H1 (cell line): ENCODE results near the gene FBLN2. TPM values are rescaled to one million over a fixed set of nuclear protein-coding genes. Genes with fewer than 3 reads are reported as not detected.

Experiments used
- CTCF ChIA-PET: fragments of 300-600 bp; sonication (Branson Sonifier 250); formaldehyde crosslinking; loops from one replicate; lab custom pipeline; 2021; ENCODE audit not compliant: partially characterized antibody; lab: Charles Lee
- POLR2A ChIA-PET: fragments of 300-600 bp; sonication (Branson Sonifier 250); formaldehyde crosslinking; loops from one replicate; lab custom pipeline; 2021; ENCODE audit warnings: inconsistent platforms; ENCODE audit not compliant: partially characterized antibody; lab: Charles Lee
- DNase-seq, 2 experiments: peaks; one replicate each; pipeline versions ENCODE4 v3.0.0 to v3.0.0-alpha.2; 2010 to 2022; ENCODE audit warnings: low spot score in 2 of 2, low read depth in 1 of 2, mixed read lengths in 1 of 2
- FAIRE-seq: peaks from 2 replicates; lab custom pipeline; 2011; peaks lifted over from hg19 to GRCh38; lab: Jason Lieb, UNC
- H2AFZ ChIP-seq: 2 replicates; pipeline ENCODE4 v1.8.1; 2012; ENCODE audit warnings: low read length, inconsistent platforms
- H2AK5ac ChIP-seq: 2 replicates; pipeline ENCODE4 v1.6.1; 2013; ENCODE audit warnings: low read depth, low read length
- H2BK120ac ChIP-seq: replicated peaks from 2 replicates; pipeline ENCODE3; 2013; ENCODE audit warnings: low read depth, low read length, inconsistent platforms
- H2BK12ac ChIP-seq: 2 replicates; pipeline ENCODE4 v1.6.1; 2013; ENCODE audit warnings: low read depth, low read length
- H2BK15ac ChIP-seq: 2 replicates; pipeline ENCODE4 v1.6.1; 2013; ENCODE audit warnings: low read length
- H2BK20ac ChIP-seq: 2 replicates; pipeline ENCODE4 v1.6.1; 2013; ENCODE audit warnings: low read length
- H2BK5ac ChIP-seq: 2 replicates; pipeline ENCODE4 v1.6.1; 2013; ENCODE audit warnings: low read depth, low read length
- H3K14ac ChIP-seq: 2 replicates; pipeline ENCODE4 v1.6.1; 2013; ENCODE audit warnings: inconsistent platforms; ENCODE audit not compliant: insufficient read length
- H3K18ac ChIP-seq: 2 replicates; pipeline ENCODE4 v1.6.1; 2013; ENCODE audit warnings: low read length; ENCODE audit errors: extremely low read depth
- H3K23ac ChIP-seq: 2 replicates; pipeline ENCODE4 v1.6.1; 2013; ENCODE audit warnings: inconsistent platforms; ENCODE audit not compliant: insufficient read length
- H3K23me2 ChIP-seq: 2 replicates; pipeline ENCODE4 v1.6.1; 2013; ENCODE audit warnings: low read depth, low read length
- H3K27ac ChIP-seq: 2 replicates; pipeline ENCODE4 v1.6.1; 2011; ENCODE audit warnings: low read depth, low read length, inconsistent platforms
- H3K27me3 ChIP-seq, 4 experiments: replicated peaks in 1 of 4; 1 replicate in 1 of 4; 2 replicates in 3 of 4; pipeline versions ENCODE4 v1.6.1 to v1.8.1; 2011 to 2013; ENCODE audit warnings: low read length in 3 of 4, mild to moderate bottlenecking in 3 of 4, inconsistent platforms in 2 of 4, mixed read lengths in 2 of 4, moderate library complexity in 1 of 4; ENCODE audit not compliant: control insufficient read depth in 3 of 4, insufficient read depth in 3 of 4; ENCODE audit errors: extremely low read depth in 1 of 4
- H3K36me3 ChIP-seq, 4 experiments: 2 replicates each; pipeline versions ENCODE4 v1.6.1 to v1.8.1; 2011 to 2013; ENCODE audit warnings: mild to moderate bottlenecking in 4 of 4, low read length in 3 of 4, moderate library complexity in 2 of 4, control low read depth in 1 of 4, inconsistent platforms in 1 of 4; ENCODE audit not compliant: insufficient read depth in 4 of 4, control insufficient read depth in 2 of 4
- H3K4ac ChIP-seq: replicated peaks from 2 replicates; pipeline ENCODE3; 2013; ENCODE audit warnings: low read length, low read depth, mixed read lengths, inconsistent platforms; ENCODE audit not compliant: insufficient read length
- H3K4me1 ChIP-seq, 4 experiments: replicated peaks in 1 of 4; 1 replicate in 1 of 4; 2 replicates in 3 of 4; pipeline versions ENCODE4 v1.6.1 to v1.8.1; 2011 to 2013; ENCODE audit warnings: low read length in 3 of 4, inconsistent platforms in 2 of 4, mixed read lengths in 1 of 4; ENCODE audit not compliant: insufficient read depth in 4 of 4, control insufficient read depth in 3 of 4
- H3K4me2 ChIP-seq, 2 experiments: 2 replicates each; pipeline versions ENCODE4 v1.6.1 to v1.8.1; 2011 to 2013; ENCODE audit warnings: low read depth in 2 of 2, low read length in 2 of 2, control low read depth in 1 of 2, inconsistent platforms in 1 of 2, mild to moderate bottlenecking in 1 of 2; ENCODE audit not compliant: insufficient read depth in 1 of 2
- H3K4me3 ChIP-seq, 4 experiments: fragments of 200-600, 300-600 bp in 1 of 4; sonication (generic), shearing (Covaris generic), sonication (Bioruptor Twin) in 1 of 4; 2 replicates each; pipeline versions ENCODE4 v1.5.1 to v1.8.1; 2011 to 2016; ENCODE audit warnings: low read length in 4 of 4, low read depth in 3 of 4, control low read depth in 2 of 4, inconsistent platforms in 2 of 4, mild to moderate bottlenecking in 2 of 4, mixed read lengths in 1 of 4, moderate library complexity in 1 of 4; ENCODE audit not compliant: insufficient read depth in 2 of 4; ENCODE audit errors: extremely low read depth in 1 of 4
- H3K56ac ChIP-seq: replicated peaks from 2 replicates; pipeline ENCODE3; 2013; ENCODE audit warnings: low read depth, mild to moderate bottlenecking, mixed read lengths, low read length, inconsistent platforms; ENCODE audit not compliant: insufficient read length
- H3K79me1 ChIP-seq: 2 replicates; pipeline ENCODE4 v1.6.1; 2013; ENCODE audit warnings: low read depth, low read length, control low read depth
- H3K79me2 ChIP-seq, 2 experiments: 2 replicates each; pipeline versions ENCODE4 v1.6.1 to v1.8.1; 2012 to 2013; ENCODE audit warnings: low read length in 2 of 2, mild to moderate bottlenecking in 2 of 2, inconsistent platforms in 1 of 2; ENCODE audit not compliant: insufficient read depth in 2 of 2, control insufficient read depth in 1 of 2
- H3K9ac ChIP-seq, 4 experiments: replicated peaks in 1 of 4; 1 replicate in 1 of 4; 2 replicates in 3 of 4; pipeline versions ENCODE4 v1.6.1 to v1.8.1; 2011 to 2013; ENCODE audit warnings: low read depth in 3 of 4, low read length in 3 of 4, control low read depth in 2 of 4, mild to moderate bottlenecking in 2 of 4, moderate library complexity in 2 of 4, inconsistent platforms in 1 of 4; ENCODE audit errors: extremely low read depth in 1 of 4
- H3K9me3 ChIP-seq, 2 experiments: 2 replicates each; pipeline versions ENCODE4 v1.6.1 to v1.8.1; 2012 to 2013; ENCODE audit warnings: mild to moderate bottlenecking in 2 of 2, moderate library complexity in 2 of 2, control low read depth in 1 of 2, inconsistent platforms in 1 of 2, low read depth in 1 of 2, low read length in 1 of 2, mixed read lengths in 1 of 2; ENCODE audit not compliant: insufficient read depth in 2 of 2
- H4K20me1 ChIP-seq, 2 experiments: replicated peaks in 1 of 2; 2 replicates each; pipeline versions ENCODE3 to v1.8.1; 2011 to 2013; ENCODE audit warnings: inconsistent platforms in 2 of 2, low read length in 2 of 2, mild to moderate bottlenecking in 1 of 2; ENCODE audit not compliant: insufficient read depth in 2 of 2, control insufficient read depth in 1 of 2
- H4K5ac ChIP-seq: 2 replicates; pipeline ENCODE4 v1.6.1; 2013; ENCODE audit warnings: low read length, low read depth, mixed read lengths, inconsistent platforms; ENCODE audit not compliant: insufficient read length
- H4K8ac ChIP-seq: 2 replicates; pipeline ENCODE4 v1.8.0; 2013; ENCODE audit warnings: mild to moderate bottlenecking, moderate library complexity, low read length, inconsistent platforms; ENCODE audit not compliant: insufficient read depth; ENCODE audit errors: extremely low read depth
- H4K91ac ChIP-seq: replicated peaks from 2 replicates; pipeline ENCODE3; 2013; ENCODE audit warnings: low read length, mixed read lengths, inconsistent platforms; ENCODE audit not compliant: insufficient read length
- BCL11A ChIP-seq, 2 experiments: IDR thresholded peaks; one replicate each; pipeline ENCODE4 v1.6.1; 2011; ENCODE audit warnings: low read depth in 2 of 2, low read length in 2 of 2, mild to moderate bottlenecking in 2 of 2
- CBX5 ChIP-seq: fragments of 300-800, 300-1000 bp; sonication (generic); IDR thresholded peaks from 2 replicates; pipeline ENCODE4 v1.7.1; 2016; ENCODE audit warnings: antibody characterized with exemption, low read length, low read depth
- CBX8 ChIP-seq: fragments of 300-800, 300-1000 bp; sonication (generic); IDR thresholded peaks from 2 replicates; pipeline ENCODE4 v1.7.1; 2016; ENCODE audit warnings: low read depth, low read length, borderline replicate concordance
- CTBP2 ChIP-seq: IDR thresholded peaks from 2 replicates; pipeline ENCODE4 v1.7.0; 2011; ENCODE audit warnings: borderline replicate concordance, mild to moderate bottlenecking, moderate library complexity, mixed read lengths, low read length; ENCODE audit not compliant: insufficient read depth, insufficient read length
- FOSL1 ChIP-seq: IDR thresholded peaks from 2 replicates; pipeline ENCODE4 v1.6.1; 2011; ENCODE audit warnings: mild to moderate bottlenecking, low read depth, low read length, moderate library complexity; ENCODE audit not compliant: insufficient read depth
- GABPA ChIP-seq: IDR thresholded peaks from 2 replicates; pipeline ENCODE4 v1.6.1; 2011; ENCODE audit warnings: mild to moderate bottlenecking, low read length, moderate library complexity, borderline replicate concordance; ENCODE audit not compliant: insufficient read depth
- PHF8 ChIP-seq: fragments of 200-600 bp; sonication (generic); conservative IDR thresholded peaks from 2 replicates; pipeline ENCODE4 v1.7.1; 2012; ENCODE audit warnings: low read depth, mild to moderate bottlenecking, inconsistent platforms, low read length, moderate library complexity
- POLR2AphosphoS5 ChIP-seq: IDR thresholded peaks from 2 replicates; pipeline ENCODE4 v1.6.1; 2011; ENCODE audit warnings: low read depth, low read length
- RFX5 ChIP-seq: IDR thresholded peaks from 2 replicates; pipeline ENCODE4 v1.6.1; 2011; ENCODE audit warnings: low read depth, low read length, improper control_type of control experiment, borderline replicate concordance
- RXRA ChIP-seq: IDR thresholded peaks from 2 replicates; pipeline ENCODE4 v1.6.1; 2011; ENCODE audit warnings: low read depth, mild to moderate bottlenecking, low read length, moderate library complexity; ENCODE audit not compliant: insufficient read depth
- SAP30 ChIP-seq: fragments of 300-600 bp; sonication (generic); IDR thresholded peaks from 2 replicates; pipeline ENCODE4 v1.7.1; 2012; ENCODE audit warnings: low read length, moderate library complexity, mild to moderate bottlenecking, inconsistent platforms; ENCODE audit not compliant: insufficient read depth, insufficient replicate concordance
- ZNF274 ChIP-seq: IDR thresholded peaks from 2 replicates; pipeline ENCODE4 v1.7.0; 2012; ENCODE audit warnings: low read length, borderline replicate concordance; ENCODE audit errors: extremely low read depth
- WGBS, 2 experiments: shearing (Covaris generic) in 1 of 2; methylation state at CpG; one replicate each; pipeline versions ENCODE4 v1.1.6 to v1.1.7; 2013 to 2015; ENCODE audit warnings: low lambda C conversion rate in 2 of 2, mixed read lengths in 2 of 2, inconsistent platforms in 1 of 2, low coverage in 1 of 2, missing lambda C conversion rate in 1 of 2; ENCODE audit not compliant: insufficient replicate concordance in 2 of 2, insufficient coverage in 1 of 2, insufficient read length in 1 of 2; ENCODE audit errors: extremely low coverage in 1 of 2, missing lambda C conversion rate in 1 of 2; 5-methylcytosine and 5-hydroxymethylcytosine counted together
- polyA plus RNA-seq, 7 experiments: library from polyadenylated mRNA; depleted of rRNA in 3 of 7; stranded (reverse) in 5 of 7; unstranded in 2 of 7; fragments of >200 nt in 5 of 7; fragments of 200-250 nt in 2 of 7; gene quantifications; 1 replicate in 5 of 7; 2 replicates in 1 of 7; 4 replicates in 1 of 7; pipeline versions ENCODE4 v1.2.1 to v1.2.3, GENCODE V29; 2011 to 2013; ENCODE audit warnings: missing spikeins in 2 of 7, mixed read lengths in 2 of 7
- total RNA-seq: library from RNA; stranded (reverse); fragmentation: NEBNext Ultra II Directional; extraction: Animal tissue kit (Norgen Biotek cat#: 25700); gene quantifications from 2 replicates; pipeline ENCODE4 v1.2.1, GENCODE V29; 2021

FBLN2 gene
- total and polyA plus RNA-seq, 2 of the 8 experiments (the other 6 are each of a cell fraction or from before 2014, with no cell fraction given): 17.4 to 24.2 TPM

GRCh38 chr3:13561376-13561775, 12.5 kb downstream of the FBLN2 start:
- Histone ChIP-seq H4K5ac (no peak overlapping the region), H3K4me3 (no peak overlapping the region), H3K27me3 (no peaks in the 10 kb centered on the region), H3K79me1 (no peaks in the 10 kb centered on the region; the same call in 1 of the 2 replicates), H2AFZ (no peak overlapping the region), H3K4ac (no peak overlapping the region), H2AK5ac (no peak overlapping the region), H3K9ac (no peak overlapping the region), H2BK5ac (no peak overlapping the region), H3K36me3 (no peaks in the 10 kb centered on the region; a peak in 1 of 8 replicates), H2BK120ac (no peak overlapping the region), H3K14ac (no peak overlapping the region), H2BK20ac (no peak overlapping the region), H4K8ac (no peak overlapping the region), H3K27ac (no peak overlapping the region), H3K79me2 (no peaks in the 10 kb centered on the region), H4K91ac (no peak overlapping the region), H3K4me1 (peaks cover 0 to 9% (median 3%) of the 10 kb centered on the region in 4 experiments; a peak in 3 of 7 replicates), H3K4me2 (no peak overlapping the region), H4K20me1 (peaks cover 1% of the 10 kb centered on the region in 2 experiments), H2BK15ac (no peak overlapping the region), H3K23ac (no peak overlapping the region), H3K9me3 (no peaks in the 10 kb centered on the region), H3K56ac (no peak overlapping the region), H2BK12ac (no peak overlapping the region), H3K23me2 (no peaks in the 10 kb centered on the region), H3K18ac (no peak overlapping the region)
- CTCF ChIA-PET: interaction anchor here (1.0 to 1.2 kb wide), 3 partner anchors 39 to 131 kb away, joined by 3 read pairs; no protein-coding TSS in a partner anchor
- no peak for FAIRE-seq
- POLR2A ChIA-PET: interaction anchor here (0.7 to 1.7 kb wide), 2 partner anchors 77 to 319 kb away, joined by 3 read pairs; partner anchors contain the start of gene WNT7A
- TF ChIP-seq FOSL1: no peak
- TF ChIP-seq GABPA: no peak
- no peak for TF ChIP-seq SAP30
- TF ChIP-seq PHF8: no peak
- TF ChIP-seq BCL11A (IDR thresholded peaks at IDR 0.05; ENCODE audit: low read depth in 2 of 2, low read length in 2 of 2): no peak
- TF ChIP-seq RFX5: no peak
- TF ChIP-seq ZNF274: no peak
- no peak for TF ChIP-seq CBX5
- TF ChIP-seq CBX8: no peak
- no peak for TF ChIP-seq RXRA
- TF ChIP-seq POLR2AphosphoS5: no peak
- TF ChIP-seq CTBP2: no peak
- 81% methylated on average over 9 of the region's 9 CpGs; no CpG with 5 or more reads in 1 of the 2 experiments for WGBS, 2 experiments
- no peak for DNase-seq
